ENCODE data around the gene NEUROD2. TPM values are rescaled to one million over a fixed set of nuclear protein-coding genes. Genes with fewer than 3 reads are reported as not detected.
A peak's percentile ranks its signal among the peaks of the same experiment; 100 is the strongest.

NEUROD2 gene
- total RNA-seq, 6 donors from 2014 or later: not detected

DNA sequence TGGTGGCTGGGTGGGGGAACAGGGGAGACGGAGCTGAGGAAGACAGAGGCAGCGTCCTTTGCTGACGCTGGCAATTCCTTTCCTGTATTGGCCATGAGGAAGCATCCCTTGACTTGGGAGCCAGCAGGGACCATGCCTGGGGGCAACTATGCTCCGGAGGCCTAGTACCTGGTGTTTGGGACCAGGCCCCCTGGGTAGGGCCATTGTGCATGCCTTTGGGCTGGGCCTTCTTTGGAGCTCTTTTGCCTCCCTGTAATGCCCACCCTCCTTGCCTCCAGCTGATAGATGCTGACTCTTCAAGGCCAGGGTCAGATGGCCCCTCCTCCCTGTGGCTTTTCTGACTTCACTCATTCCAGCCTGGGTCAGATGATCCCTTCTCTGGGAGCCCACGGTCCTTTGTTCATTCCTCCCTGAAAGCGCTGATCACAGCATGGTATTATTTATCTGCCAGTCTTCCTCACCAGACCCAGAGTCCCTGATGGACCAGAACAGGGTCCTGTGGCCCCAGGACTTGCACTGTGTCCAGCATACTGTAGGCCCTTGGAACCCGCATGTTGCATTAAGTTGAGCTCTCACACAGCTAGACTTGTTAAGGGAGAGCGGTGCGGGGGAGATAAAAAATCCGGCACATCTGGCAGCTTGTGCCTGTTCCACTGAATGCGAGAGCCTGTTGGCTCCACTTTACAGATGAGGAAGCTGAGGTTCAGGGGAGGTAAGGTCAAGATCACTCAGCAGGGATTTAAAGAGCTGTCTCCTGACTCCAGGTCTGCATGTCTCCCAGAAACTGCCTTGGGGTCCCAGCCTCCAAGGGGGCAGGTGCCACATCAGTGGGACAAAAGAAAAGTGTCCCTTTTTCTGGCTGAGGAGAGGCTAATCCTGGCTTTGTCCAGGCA lies 32.1 kb upstream of the NEUROD2 start:
- TF ChIP-seq POLR2A (IDR thresholded peaks at IDR 0.05): no peak
- TF ChIP-seq EP300 (IDR thresholded peaks at IDR 0.05): no peak
- no peak for TF ChIP-seq POLR2AphosphoS5 (IDR thresholded peaks at IDR 0.05)
- TF ChIP-seq, protein P1, sequence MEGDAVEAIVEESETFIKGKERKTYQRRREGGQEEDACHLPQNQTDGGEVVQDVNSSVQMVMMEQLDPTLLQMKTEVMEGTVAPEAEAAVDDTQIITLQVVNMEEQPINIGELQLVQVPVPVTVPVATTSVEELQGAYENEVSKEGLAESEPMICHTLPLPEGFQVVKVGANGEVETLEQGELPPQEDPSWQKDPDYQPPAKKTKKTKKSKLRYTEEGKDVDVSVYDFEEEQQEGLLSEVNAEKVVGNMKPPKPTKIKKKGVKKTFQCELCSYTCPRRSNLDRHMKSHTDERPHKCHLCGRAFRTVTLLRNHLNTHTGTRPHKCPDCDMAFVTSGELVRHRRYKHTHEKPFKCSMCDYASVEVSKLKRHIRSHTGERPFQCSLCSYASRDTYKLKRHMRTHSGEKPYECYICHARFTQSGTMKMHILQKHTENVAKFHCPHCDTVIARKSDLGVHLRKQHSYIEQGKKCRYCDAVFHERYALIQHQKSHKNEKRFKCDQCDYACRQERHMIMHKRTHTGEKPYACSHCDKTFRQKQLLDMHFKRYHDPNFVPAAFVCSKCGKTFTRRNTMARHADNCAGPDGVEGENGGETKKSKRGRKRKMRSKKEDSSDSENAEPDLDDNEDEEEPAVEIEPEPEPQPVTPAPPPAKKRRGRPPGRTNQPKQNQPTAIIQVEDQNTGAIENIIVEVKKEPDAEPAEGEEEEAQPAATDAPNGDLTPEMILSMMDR (IDR thresholded peaks at IDR 0.05): no peak
- ATAC-seq (ENCODE audit: low FRiP score in 2 of 2): no peak
- 80 to 86% methylated on average over 9 to 11 of the region's 11 CpGs for WGBS, 2 donors
- peak overlapping the region in 2 of 4 donors; percentile 16 to 46 for H3K27ac ChIP-seq
- peak overlapping the region in 1 of 4 donors; percentile 0 for H3K4me3 ChIP-seq
- peaks cover 64 to 85% (median 75%) of the 10 kb centered on the region in 4 donors for H3K4me1 ChIP-seq
- H3K36me3 ChIP-seq: no peaks in the 10 kb centered on the region
- DNase-seq: no peak
- no peaks in the 10 kb centered on the region for H3K27me3 ChIP-seq
- no peaks in the 10 kb centered on the region for H3K9me3 ChIP-seq

DNA sequence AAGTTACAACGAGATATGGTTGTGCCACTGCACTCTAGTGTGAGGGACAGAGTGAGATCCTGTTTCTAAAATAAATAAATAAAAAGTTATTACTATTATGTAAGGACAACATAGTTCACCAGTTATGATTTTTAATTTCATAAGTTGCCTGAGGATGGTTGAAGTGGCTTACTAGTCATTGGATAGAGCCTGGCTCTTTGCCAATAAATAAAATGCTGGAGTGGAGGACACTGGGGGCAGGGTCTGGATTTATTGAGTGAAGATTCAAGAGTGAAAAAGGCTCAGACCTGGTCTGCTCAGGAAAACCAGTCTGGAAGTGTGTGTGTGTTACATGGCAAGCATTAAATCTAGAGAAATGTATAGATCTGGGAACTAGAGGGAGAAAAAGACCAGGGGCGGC lies 31.3 kb upstream of the NEUROD2 start:
- 70 to 73% methylated on average over 2 of the region's 2 CpGs for WGBS, 2 donors
- H3K27me3 ChIP-seq: no peaks in the 10 kb centered on the region
- no peaks in the 10 kb centered on the region for H3K36me3 ChIP-seq
- peak overlapping the region in 1 of 4 donors; percentile 77 for H3K4me3 ChIP-seq
- no peaks in the 10 kb centered on the region for H3K9me3 ChIP-seq
- DNase-seq (no peak), ATAC-seq (ENCODE audit: low FRiP score in 2 of 2) (no peak)
- H3K4me1 ChIP-seq: peaks cover 68 to 90% (median 79%) of the 10 kb centered on the region in 4 donors
- peak overlapping the region in 1 of 4 donors; percentile 46 for H3K27ac ChIP-seq
- TF ChIP-seq, protein P1 (IDR thresholded peaks at IDR 0.05): no peak
- TF ChIP-seq POLR2A (IDR thresholded peaks at IDR 0.05): no peak
- TF ChIP-seq EP300 (IDR thresholded peaks at IDR 0.05): no peak
- no peak for TF ChIP-seq POLR2AphosphoS5 (IDR thresholded peaks at IDR 0.05)

DNA sequence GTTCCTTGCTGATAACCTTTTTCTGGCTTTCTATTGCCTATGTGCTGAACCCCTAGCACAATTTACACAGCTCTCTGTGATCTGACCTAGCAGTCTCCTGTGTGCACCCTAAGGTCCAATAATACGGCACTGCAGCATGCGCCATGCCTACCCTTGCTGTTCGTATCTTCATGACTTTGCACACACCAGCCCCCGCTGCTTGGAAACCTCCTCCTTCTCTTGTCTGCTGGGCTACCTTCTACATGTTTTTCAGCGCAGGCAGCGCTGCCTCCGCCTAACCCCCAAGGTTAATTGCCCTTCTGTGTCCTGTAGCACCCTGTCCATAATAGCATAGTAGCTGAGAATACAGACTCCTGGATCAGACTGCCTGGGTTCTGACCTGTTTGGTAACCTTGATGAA lies 30.6 kb upstream of the NEUROD2 start:
- TF ChIP-seq POLR2AphosphoS5 (IDR thresholded peaks at IDR 0.05) (no peak), POLR2A (IDR thresholded peaks at IDR 0.05) (no peak), EP300 (IDR thresholded peaks at IDR 0.05) (no peak)
- TF ChIP-seq, protein P1 (IDR thresholded peaks at IDR 0.05): no peak
- Histone ChIP-seq H3K4me1 (peaks cover 66 to 85% (median 75%) of the 10 kb centered on the region in 4 donors), H3K36me3 (no peaks in the 10 kb centered on the region), H3K27me3 (no peaks in the 10 kb centered on the region), H3K4me3 (peak overlapping the region in 3 of 4 donors; percentile 69 to 80 (median 77)), H3K9me3 (no peaks in the 10 kb centered on the region), H3K27ac (peak overlapping the region in 1 of 4 donors; percentile 86)
- ATAC-seq (ENCODE audit: low FRiP score in 2 of 2) (no peak), DNase-seq (no peak)
- WGBS, 2 donors: 91 to 92% methylated on average over 7 of the region's 7 CpGs

DNA sequence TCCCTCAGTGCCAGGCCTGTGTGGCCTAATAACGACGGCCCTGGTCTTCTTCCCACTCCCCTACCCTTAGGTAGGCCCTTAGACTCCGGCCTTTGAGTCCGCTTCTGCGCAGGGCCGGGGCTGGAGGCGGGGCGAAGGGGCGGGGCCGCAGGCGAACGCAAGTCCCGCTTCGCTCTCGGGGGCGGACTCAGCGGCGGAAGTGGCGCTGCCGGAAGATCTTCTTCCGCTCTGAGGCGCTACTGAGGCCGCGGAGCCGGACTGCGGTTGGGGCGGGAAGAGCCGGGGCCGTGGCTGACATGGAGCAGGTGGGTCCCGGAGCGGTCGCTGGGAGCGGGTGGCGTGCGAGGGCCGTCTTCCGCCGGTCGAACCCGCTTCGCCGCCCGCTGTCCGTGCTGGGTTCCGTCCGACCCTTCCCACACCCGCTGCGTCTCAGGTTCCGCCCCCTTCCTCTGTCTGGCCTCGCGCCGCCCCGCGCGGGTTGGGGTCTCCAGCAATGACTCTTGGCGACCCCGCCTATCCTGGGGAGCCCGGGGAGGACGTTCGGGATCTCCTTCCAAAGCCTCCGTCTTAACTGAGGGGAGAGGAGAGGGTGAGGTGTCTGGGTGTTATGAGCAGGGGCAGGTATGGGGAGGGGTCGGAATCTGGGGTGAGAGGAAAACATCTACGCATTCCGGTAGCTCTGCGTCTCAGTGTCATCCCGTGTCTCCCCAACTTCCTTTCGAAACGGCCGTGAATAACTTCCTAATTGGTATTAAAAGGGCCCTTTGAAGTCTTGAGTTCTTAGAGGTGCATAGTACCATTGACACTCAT lies 29.4 kb upstream of the NEUROD2 start, which contains the start of gene STARD3:
Gene STARD3, plus strand, starts transcription at position 218 of the 810 bp plus-strand sequence. CDS start 16,388 bp downstream, outside the sequence.
- ATAC-seq (ENCODE audit: low FRiP score in 2 of 2) (peak; percentile 92 to 96), DNase-seq (peak; percentile 93 to 99)
- Histone ChIP-seq H3K27ac (peak within 1 kb of the TSS; percentile 86 to 95 (median 90)), H3K4me1 (peaks cover 55 to 73% (median 64%) of the 10 kb centered on the region in 4 donors), H3K36me3 (no peaks in the 10 kb centered on the region), H3K4me3 (peak within 1 kb of the TSS; percentile 43 to 80 (median 73)), H3K9me3 (no peaks in the 10 kb centered on the region), H3K27me3 (no peaks in the 10 kb centered on the region)
- TF ChIP-seq EP300 (IDR thresholded peaks at IDR 0.05) (no peak), POLR2A (IDR thresholded peaks at IDR 0.05) (peak in 2 of 4 donors; percentile 65 to 81), POLR2AphosphoS5 (IDR thresholded peaks at IDR 0.05) (peak; percentile 77 to 86)
- TF ChIP-seq, protein P1 (IDR thresholded peaks at IDR 0.05): peak in 4 of 6 experiments; percentile 29 to 44 (median 40)
- WGBS, 2 donors: 0% methylated on average over 29 to 67 of the region's 69 CpGs
